Retinal pigment epithelial cell (primary cell): ENCODE results near the gene SMC2.
A peak's percentile ranks its signal among the peaks of the same experiment; 100 is the strongest.

ENCODE experiments used
- DNase-seq: peaks from one replicate; pipeline ENCODE4 v3.0.0-alpha.2; 2010; ENCODE audit warnings: low read depth
- H3K4me3 ChIP-seq: 2 replicates; pipeline ENCODE4 v1.5.1; 2011; ENCODE audit warnings: mild to moderate bottlenecking, low read length, control low read depth, moderate library complexity
- CTCF ChIP-seq: conservative IDR thresholded peaks from 2 replicates; pipeline ENCODE4 v1.5.1; 2011; ENCODE audit warnings: low read depth, low read length, control low read depth, inconsistent platforms

SMC2 gene

GRCh38 chr9:104090578-104090977 is 3.5 kb upstream of the SMC2 start:
- no peak for TF ChIP-seq CTCF
- no peak overlapping the region for H3K4me3 ChIP-seq
- DNase-seq: no peak

GRCh38 chr9:104091116-104091515 is 3.0 kb upstream of the SMC2 start:
- no peak for DNase-seq
- TF ChIP-seq CTCF: no peak
- no peak overlapping the region for H3K4me3 ChIP-seq

- H3K4me3 ChIP-seq: no peak overlapping the region
- no peak for DNase-seq
- TF ChIP-seq CTCF: peak; percentile 24
Observed at GRCh38 chr9:104091708-104092107, 2.4 kb upstream of the SMC2 start.

- no peak for DNase-seq
- H3K4me3 ChIP-seq: no peak overlapping the region
- TF ChIP-seq CTCF: no peak
Observed at GRCh38 chr9:104092192-104092591, 1.9 kb upstream of the SMC2 start.

GRCh38 chr9:104092875-104093600 is 1.1 kb upstream of the SMC2 start:
- H3K4me3 ChIP-seq: peak overlapping the region; percentile 85
- DNase-seq: peak; percentile 27
- TF ChIP-seq CTCF: no peak

- peak overlapping the region; percentile 85 for H3K4me3 ChIP-seq
- TF ChIP-seq CTCF: no peak
- DNase-seq: no peak
Observed at GRCh38 chr9:104094534-104095015, 466 bp downstream of the SMC2 start.

- no peak for TF ChIP-seq CTCF
- no peak overlapping the region for H3K4me3 ChIP-seq
- no peak for DNase-seq
Observed at GRCh38 chr9:104099630-104100029, 5.5 kb downstream of the SMC2 start.
